Keratinocyte (primary cell): Measurements from ENCODE around the gene ZNF680. TPM values are rescaled to one million over a fixed set of nuclear protein-coding genes. Genes with fewer than 3 reads are reported as not detected.

Experiments
- DNase-seq: peaks from one replicate; pipeline ENCODE4 v3.0.0-alpha.2; 2011; ENCODE audit warnings: low read depth, missing footprints, low spot score
- FAIRE-seq: peaks from 2 replicates; lab custom pipeline; 2011; peaks lifted over from hg19 to GRCh38; lab: Jason Lieb, UNC
- H2AFZ ChIP-seq: 2 replicates; pipeline ENCODE4 v1.6.0; 2012; ENCODE audit warnings: low read length, control low read depth, inconsistent platforms; ENCODE audit not compliant: control insufficient read depth
- H3K27ac ChIP-seq: 2 replicates; pipeline ENCODE4 v1.5.1; 2011; ENCODE audit warnings: low read length; ENCODE audit not compliant: control insufficient read depth, insufficient read depth
- H3K27me3 ChIP-seq: 3 replicates; pipeline ENCODE4 v1.6.0; 2011; ENCODE audit warnings: low read length; ENCODE audit not compliant: control insufficient read depth, insufficient read depth; ENCODE audit errors: extremely low read depth
- H3K36me3 ChIP-seq, 2 experiments: 2 replicates in 1 of 2; 3 replicates in 1 of 2; pipeline ENCODE4 v1.5.1; 2011; ENCODE audit warnings: low read length in 2 of 2, mild to moderate bottlenecking in 1 of 2; ENCODE audit not compliant: control insufficient read depth in 2 of 2, insufficient read depth in 2 of 2; ENCODE audit errors: extremely low read depth in 1 of 2
- H3K4me1 ChIP-seq: 3 replicates; pipeline ENCODE4 v1.5.1; 2011; ENCODE audit warnings: low read length; ENCODE audit not compliant: control insufficient read depth, insufficient read depth; ENCODE audit errors: extremely low read depth
- H3K4me2 ChIP-seq: 3 replicates; pipeline ENCODE4 v1.6.0; 2011; ENCODE audit warnings: low read depth, low read length; ENCODE audit not compliant: control insufficient read depth, insufficient read depth; ENCODE audit errors: extremely low read depth
- H3K4me3 ChIP-seq, 3 experiments: fragments of 200-600 bp in 1 of 3; sonication (generic) in 1 of 3; 2 replicates in 2 of 3; 3 replicates in 1 of 3; pipeline ENCODE4 v1.5.1; 2011 to 2016; ENCODE audit warnings: low read length in 3 of 3, mild to moderate bottlenecking in 3 of 3, control low read depth in 2 of 3, inconsistent platforms in 1 of 3, low read depth in 1 of 3, mixed read lengths in 1 of 3, mixed run types in 1 of 3, moderate library complexity in 1 of 3; ENCODE audit not compliant: control insufficient read depth in 2 of 3, insufficient read depth in 2 of 3; ENCODE audit errors: extremely low read depth in 1 of 3
- H3K79me2 ChIP-seq: 2 replicates; pipeline ENCODE4 v1.6.0; 2012; ENCODE audit warnings: low read length; ENCODE audit not compliant: control insufficient read depth, insufficient read depth
- H3K9ac ChIP-seq: 3 replicates; pipeline ENCODE4 v1.6.0; 2011; ENCODE audit warnings: low read length; ENCODE audit not compliant: control insufficient read depth, insufficient read depth; ENCODE audit errors: extremely low read depth
- H3K9me1 ChIP-seq: 3 replicates; pipeline ENCODE4 v1.6.0; 2011; ENCODE audit warnings: low read length; ENCODE audit not compliant: control insufficient read depth, insufficient read depth; ENCODE audit errors: extremely low read depth
- H3K9me3 ChIP-seq: 2 replicates; pipeline ENCODE4 v1.5.1; 2012; ENCODE audit warnings: low read depth, low read length; ENCODE audit not compliant: control insufficient read depth
- H4K20me1 ChIP-seq: 3 replicates; pipeline ENCODE4 v1.6.0; 2011; ENCODE audit warnings: low read length; ENCODE audit not compliant: control insufficient read depth, insufficient read depth; ENCODE audit errors: extremely low read depth
- CTCF ChIP-seq, 3 experiments: IDR thresholded peaks in 1 of 3; conservative IDR thresholded peaks in 1 of 3; optimal IDR thresholded peaks in 1 of 3; 2 replicates in 2 of 3; 3 replicates in 1 of 3; pipeline versions ENCODE3 to v1.5.1; 2011; ENCODE audit warnings: low read length in 3 of 3, mild to moderate bottlenecking in 3 of 3, moderate library complexity in 2 of 3, control low read depth in 1 of 3, inconsistent platforms in 1 of 3; ENCODE audit not compliant: insufficient read depth in 2 of 3; ENCODE audit errors: extremely low read depth in 1 of 3
- EZH2 ChIP-seq: IDR thresholded peaks from one replicate; pipeline ENCODE4 v1.6.1; 2012; ENCODE audit warnings: inconsistent platforms, mild to moderate bottlenecking, low read length, moderate library complexity
- dilution Hi-C: fragments of 300-500 bp; cut with MboI; formaldehyde crosslinking; loops from one replicate; pipeline ENCODE4 v1.7.0; 2020; ENCODE audit warnings: low sequenced_read_pairs; ENCODE audit not compliant: extremely low pct_ligation_motif_present
- polyA plus RNA-seq, 5 experiments: library from polyadenylated mRNA; depleted of rRNA in 3 of 5; stranded (reverse) in 3 of 5; stranded (forward) in 1 of 5; unstranded in 1 of 5; fragments of >200 nt; gene quantifications; 1 replicate in 1 of 5; 2 replicates in 3 of 5; 3 replicates in 1 of 5; pipeline versions ENCODE4 v1.2.1 to v1.2.3, GENCODE V29; 2011 to 2012; ENCODE audit warnings: missing spikeins in 2 of 5, low read depth in 1 of 5, low replicate concordance in 1 of 5

Gene ZNF680
- polyA plus RNA-seq, 1 donor (not counting 4 experiments of a cell fraction or from before 2014, with no cell fraction given), result 4.5 TPM

GRCh38 chr7:64504581-64505120, 58.2 kb downstream of the ZNF680 start:
- Histone ChIP-seq H3K79me2 (no peaks in the 10 kb centered on the region), H3K4me1 (no peaks in the 10 kb centered on the region), H2AFZ (no peak overlapping the region), H3K4me3 (no peak overlapping the region), H3K36me3 (peaks cover 0 to 2% of the 10 kb centered on the region in 2 experiments), H3K9me3 (peaks cover 5% of the 10 kb centered on the region), H3K27me3 (no peaks in the 10 kb centered on the region), H3K9me1 (no peaks in the 10 kb centered on the region), H3K9ac (no peak overlapping the region), H3K27ac (no peak overlapping the region), H3K4me2 (no peak overlapping the region), H4K20me1 (no peaks in the 10 kb centered on the region)
- DNase-seq, result no peak
- FAIRE-seq, result no peak
- TF ChIP-seq CTCF (optimal IDR thresholded peaks at IDR 0.05 in 1 of 3, IDR thresholded peaks at IDR 0.05 in 1 of 3, conservative IDR thresholded peaks at IDR 0.05 in 1 of 3; ENCODE audit: extremely low read depth in 1 of 3, insufficient read depth in 2 of 3, low read length in 3 of 3) (no peak), EZH2 (no peak)
- dilution Hi-C loops, result no loop called here

GRCh38 chr7:64498270-64498669, 64.6 kb downstream of the ZNF680 start:
- Histone ChIP-seq H2AFZ (no peak overlapping the region), H3K9me3 (peaks cover 2% of the 10 kb centered on the region), H3K4me1 (no peaks in the 10 kb centered on the region), H3K27me3 (no peaks in the 10 kb centered on the region), H3K4me3 (no peak overlapping the region), H3K9ac (no peak overlapping the region), H4K20me1 (no peaks in the 10 kb centered on the region), H3K4me2 (no peak overlapping the region), H3K27ac (no peak overlapping the region), H3K79me2 (no peaks in the 10 kb centered on the region), H3K9me1 (no peaks in the 10 kb centered on the region), H3K36me3 (no peaks in the 10 kb centered on the region)
- dilution Hi-C loops, result no loop called here
- TF ChIP-seq CTCF (optimal IDR thresholded peaks at IDR 0.05 in 1 of 3, IDR thresholded peaks at IDR 0.05 in 1 of 3, conservative IDR thresholded peaks at IDR 0.05 in 1 of 3; ENCODE audit: extremely low read depth in 1 of 3, insufficient read depth in 2 of 3, low read length in 3 of 3), result no peak
- DNase-seq (no peak), FAIRE-seq (no peak)
